M059J (cell line): Measurements from ENCODE around the gene NEK1. TPM values are rescaled to one million over a fixed set of nuclear protein-coding genes. Genes with fewer than 3 reads are reported as not detected.
A peak's percentile ranks its signal among the peaks of the same experiment; 100 is the strongest.
"Not testable (repeated sequence)": the region's sequence is repeated elsewhere in the genome, so short reads cannot be mapped to it uniquely, and the experiment has no call there.

Source experiments
- DNase-seq: peaks from one replicate; pipeline ENCODE4 v3.0.0-alpha.2; 2012; ENCODE audit warnings: low read depth
- total RNA-seq: library from RNA; depleted of rRNA; stranded (reverse); fragments of >200 nt; shearing (Covaris generic); gene quantifications from 2 replicates; pipeline ENCODE4 v1.2.3, GENCODE V29; 2014

The NEK1 gene
- total RNA-seq, 1 experiment from 2014 or later: 4.0 TPM

- no peak for DNase-seq
These were observed 11.2 kb downstream of the NEK1 start for GRCh38 chr4:169601016-169601771.

GRCh38 chr4:169594560-169595195, 17.7 kb downstream of the NEK1 start:
- DNase-seq: no peak

GRCh38 chr4:169593050-169593560, 19.3 kb downstream of the NEK1 start:
- no peak for DNase-seq

- peak; percentile 8 for DNase-seq
These were observed 28.8 kb downstream of the NEK1 start for GRCh38 chr4:169583563-169583962.

DNA sequence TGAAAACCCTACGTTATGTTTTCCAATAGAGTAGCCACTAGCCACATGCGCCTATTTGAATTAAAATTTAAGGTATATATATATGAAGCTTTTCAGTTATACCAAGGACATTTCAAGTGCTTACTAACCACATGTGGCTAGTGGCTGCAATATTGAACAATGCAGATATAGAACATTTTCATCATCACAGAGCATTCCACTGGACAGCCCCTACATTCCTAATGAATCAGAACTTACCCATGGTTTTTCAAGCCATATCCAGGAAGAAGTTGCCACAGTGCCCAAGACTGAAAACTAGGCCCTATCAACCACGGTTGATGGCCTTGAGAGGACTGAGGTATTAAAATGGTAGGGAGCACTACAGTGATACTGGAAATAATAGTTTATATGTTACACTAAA, 29.7 kb downstream of the NEK1 start:
- no peak for DNase-seq

DNA sequence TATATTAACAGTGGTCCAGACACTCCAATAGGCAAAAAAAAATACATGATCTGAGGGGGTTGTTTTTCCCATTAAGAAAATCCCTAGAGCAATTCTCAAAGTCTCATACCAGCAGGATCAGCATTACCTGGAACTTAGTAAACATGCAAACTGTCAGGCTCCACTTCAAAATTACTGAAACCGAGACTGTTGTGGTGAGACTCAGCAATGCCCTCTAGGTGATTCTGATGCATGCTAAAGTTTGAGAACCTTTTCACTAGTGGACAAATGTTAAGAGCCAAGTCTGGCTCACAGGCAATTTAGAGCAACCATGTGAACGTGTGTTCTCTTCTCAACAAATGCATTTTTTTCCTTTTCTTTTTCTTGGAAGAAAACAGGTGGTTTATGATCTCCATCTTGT, 30.2 kb downstream of the NEK1 start:
- no peak for DNase-seq

GRCh38 chr4:169573889-169574288, 38.5 kb downstream of the NEK1 start:
- DNase-seq: no peak

DNA sequence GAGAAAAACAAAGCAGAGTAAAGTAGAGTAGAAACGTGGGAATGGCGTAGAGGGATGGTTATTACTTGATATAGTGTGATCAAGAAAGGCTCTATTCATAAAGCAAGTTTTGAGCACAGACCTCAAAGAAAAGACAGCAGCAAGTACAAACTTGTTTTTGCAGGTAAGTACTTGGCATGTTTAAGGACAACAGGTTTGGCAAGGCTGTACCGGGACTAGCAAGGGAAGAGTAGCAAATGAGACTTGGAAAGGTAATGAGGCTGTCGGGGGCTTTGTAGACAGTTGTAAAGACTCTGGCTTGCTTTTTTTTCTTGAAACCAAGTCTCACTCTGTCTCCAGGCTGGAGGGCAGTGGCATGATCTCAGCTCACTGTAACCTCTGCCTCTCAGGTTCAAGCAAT, 40.9 kb downstream of the NEK1 start:
- no peak for DNase-seq

GRCh38 chr4:169571012-169571411, 41.4 kb downstream of the NEK1 start:
- DNase-seq: not testable (repeated sequence)

DNA sequence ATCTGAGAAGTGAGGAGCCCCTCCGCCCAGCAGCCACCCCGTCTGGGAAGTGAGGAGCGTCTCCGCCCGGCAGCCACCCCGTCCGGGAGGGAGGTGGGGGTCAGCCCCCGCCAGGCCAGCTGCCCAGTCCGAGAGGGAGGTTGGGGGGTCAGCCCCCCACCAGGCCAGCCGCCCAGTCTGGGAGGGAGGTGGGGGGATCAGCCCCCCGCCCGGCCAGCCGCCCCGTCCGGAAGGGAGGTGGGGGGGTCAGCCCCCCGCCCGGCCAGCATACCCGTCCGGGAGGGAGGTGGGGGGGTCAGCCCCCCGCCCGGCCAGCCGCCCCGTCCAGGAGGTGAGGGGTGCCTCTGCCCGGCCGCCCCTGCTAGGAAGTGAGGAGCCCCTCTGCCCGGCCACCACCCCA, 42.1 kb downstream of the NEK1 start:
- DNase-seq: not testable (repeated sequence)

GRCh38 chr4:169569188-169569587, 43.2 kb downstream of the NEK1 start:
- not testable (repeated sequence) for DNase-seq

DNA sequence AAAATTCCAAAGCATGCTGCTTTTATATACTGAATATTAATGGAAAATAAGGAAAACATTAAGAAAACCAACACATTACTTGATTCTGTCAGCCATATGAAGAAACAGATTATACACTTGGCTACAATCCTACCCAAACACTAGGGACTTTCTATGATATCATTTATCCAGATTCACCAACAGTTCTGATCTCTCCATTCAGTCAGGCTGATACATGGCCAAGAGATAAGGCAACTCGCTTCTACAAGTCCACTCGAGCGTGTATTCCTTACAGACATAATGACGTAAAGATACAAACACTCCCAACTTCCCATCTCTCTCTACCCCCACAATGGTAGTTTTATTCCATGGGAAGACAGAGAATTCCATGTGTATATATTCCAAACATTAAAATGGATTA, 44.5 kb downstream of the NEK1 start:
- DNase-seq: no peak

DNA sequence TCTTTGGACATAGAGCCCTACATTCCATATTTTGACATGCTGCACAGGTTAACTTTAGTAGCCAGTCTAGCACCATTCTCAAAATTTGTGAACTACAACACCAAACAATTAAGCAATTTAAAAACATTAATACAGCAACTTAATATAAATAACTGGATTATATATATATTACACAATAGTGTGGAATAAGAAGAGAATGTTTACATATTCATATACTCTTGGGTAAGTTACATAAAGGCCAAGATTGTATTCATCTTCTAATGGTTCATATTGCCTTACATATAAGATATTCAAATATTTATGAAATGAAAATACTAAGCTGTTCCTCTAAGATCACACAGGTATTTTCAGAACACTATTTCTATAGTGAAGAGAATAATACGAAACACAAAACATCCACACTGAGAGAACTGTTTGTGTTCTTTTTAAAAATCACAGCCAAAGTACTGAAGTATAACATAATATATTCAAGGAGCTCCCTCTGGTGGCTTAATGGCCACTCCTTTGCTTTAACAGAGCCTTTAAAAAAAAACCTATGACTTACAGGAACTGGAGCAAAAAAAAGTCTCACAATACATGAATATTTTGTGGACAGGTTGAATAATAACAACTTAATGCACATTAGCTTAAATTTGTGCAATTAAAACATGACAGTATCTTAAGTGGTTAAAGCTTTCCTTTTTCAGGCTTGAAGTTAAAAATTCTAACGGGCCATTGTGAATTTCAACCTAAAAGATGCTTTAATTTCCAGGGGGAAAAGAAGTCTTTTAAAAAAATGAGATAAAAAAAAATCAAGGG, 46.2 kb downstream of the NEK1 start:
- peak; percentile 56 for DNase-seq

DNA sequence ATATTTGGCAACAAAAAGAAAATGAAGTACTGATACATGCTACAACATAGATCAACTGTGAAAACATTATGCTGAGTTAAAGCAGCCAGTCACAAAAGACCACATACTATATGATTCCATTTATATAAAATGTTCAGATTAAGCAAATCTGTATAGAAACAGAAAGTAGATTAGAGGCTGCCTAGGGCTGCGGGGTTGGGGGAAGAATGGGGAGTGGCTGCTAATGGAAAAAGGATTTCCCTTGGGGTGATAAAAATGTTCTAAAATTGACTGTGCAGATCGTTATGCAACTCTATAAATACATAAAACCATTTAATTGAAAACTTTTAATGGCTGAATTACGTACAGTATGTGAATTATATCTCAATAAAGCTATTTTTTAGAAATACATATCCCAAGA, 46.8 kb downstream of the NEK1 start:
- DNase-seq: no peak

GRCh38 chr4:169557061-169557636, 55.2 kb downstream of the NEK1 start:
- peak; percentile 86 for DNase-seq

DNA sequence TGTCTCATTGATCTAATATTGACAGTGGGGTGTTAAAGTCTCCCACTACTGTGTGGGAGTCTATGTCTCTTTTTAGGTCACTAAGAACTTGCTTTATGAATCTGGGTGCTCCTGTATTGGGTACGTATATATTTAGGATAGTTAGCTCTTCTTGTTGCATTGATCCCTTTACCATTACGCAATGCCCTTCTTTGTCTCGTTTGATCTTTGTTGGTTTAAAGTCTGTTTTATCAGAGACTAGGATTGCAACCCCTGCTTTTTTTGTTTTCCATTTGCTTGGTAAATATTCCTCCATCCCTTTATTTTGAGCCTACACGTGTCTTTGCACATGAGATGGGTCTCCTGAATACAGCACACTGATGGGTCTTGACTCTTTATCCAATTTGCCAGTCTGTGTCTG, 65.8 kb downstream of the NEK1 start:
- not testable (repeated sequence) for DNase-seq

GRCh38 chr4:169540774-169541173, 71.6 kb downstream of the NEK1 start:
- DNase-seq: no peak

- no peak for DNase-seq
These were observed 82.3 kb downstream of the NEK1 start for GRCh38 chr4:169530048-169530447.

DNA sequence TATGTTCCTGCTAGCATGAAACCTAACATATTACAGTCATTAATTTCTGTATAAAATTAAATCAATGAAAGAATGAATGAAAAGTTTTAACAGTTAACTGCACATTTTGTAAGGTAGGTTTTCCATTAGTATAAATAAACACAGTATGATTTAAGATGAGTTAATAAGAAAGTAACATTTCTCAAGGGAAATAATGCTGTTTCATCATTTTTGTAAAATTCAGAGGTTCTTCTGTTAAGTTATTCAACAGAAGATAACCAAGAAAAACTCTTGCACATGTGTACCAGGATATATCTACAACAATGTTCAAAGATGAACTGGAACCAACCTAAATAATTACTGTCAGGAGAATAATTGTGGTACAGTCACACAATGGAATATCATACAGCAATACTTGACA, 88.6 kb downstream of the NEK1 start:
- DNase-seq: no peak

DNA sequence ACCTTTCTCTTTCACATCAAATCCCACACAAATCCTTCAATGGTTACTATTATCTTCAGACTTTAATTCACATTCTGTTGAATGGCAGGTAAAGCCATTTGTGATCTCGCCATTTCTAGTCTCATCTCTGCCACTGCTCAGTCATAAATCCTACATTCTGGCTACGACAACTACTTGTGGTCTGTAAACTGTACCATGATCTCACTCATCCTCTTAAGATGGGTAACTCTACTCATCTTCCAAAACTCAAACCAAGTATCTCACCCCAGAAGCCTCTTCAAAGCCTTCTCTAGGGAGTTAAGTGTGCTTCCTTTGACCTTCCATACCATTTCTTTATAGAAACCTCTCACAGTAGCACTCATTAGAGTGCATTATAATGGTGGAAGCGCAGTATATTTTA, 101.8 kb downstream of the NEK1 start:
- DNase-seq: no peak

- DNase-seq: no peak
These were observed 105.5 kb downstream of the NEK1 start for GRCh38 chr4:169506903-169507302.

DNA sequence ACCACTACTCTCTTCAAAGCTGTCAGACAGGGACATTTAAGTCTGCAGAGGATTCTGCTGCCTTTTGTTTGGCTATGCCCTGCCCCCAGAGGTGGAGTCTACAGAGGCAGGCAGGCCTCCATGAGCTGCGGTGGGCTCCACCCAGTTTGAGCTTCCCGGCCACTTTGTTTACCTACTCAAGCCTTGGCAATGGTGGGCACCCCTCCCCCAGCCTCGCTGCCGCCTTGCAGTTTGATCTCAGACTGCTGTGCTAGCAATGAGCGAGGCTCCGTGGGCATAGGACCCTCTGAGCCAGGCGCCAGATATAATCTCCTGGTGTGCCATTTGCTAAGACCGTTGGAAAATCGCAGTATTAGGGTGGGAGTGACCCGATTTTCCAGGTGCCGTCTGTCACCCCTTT, 112.5 kb downstream of the NEK1 start:
- not testable (repeated sequence) for DNase-seq
